ENCODE measurements around the gene MAP3K5. TPM values are rescaled to one million over a fixed set of nuclear protein-coding genes. Genes with fewer than 3 reads are reported as not detected.

Gene MAP3K5
- total RNA-seq, 1 experiment from 2014 or later = 8.1 TPM

DNA sequence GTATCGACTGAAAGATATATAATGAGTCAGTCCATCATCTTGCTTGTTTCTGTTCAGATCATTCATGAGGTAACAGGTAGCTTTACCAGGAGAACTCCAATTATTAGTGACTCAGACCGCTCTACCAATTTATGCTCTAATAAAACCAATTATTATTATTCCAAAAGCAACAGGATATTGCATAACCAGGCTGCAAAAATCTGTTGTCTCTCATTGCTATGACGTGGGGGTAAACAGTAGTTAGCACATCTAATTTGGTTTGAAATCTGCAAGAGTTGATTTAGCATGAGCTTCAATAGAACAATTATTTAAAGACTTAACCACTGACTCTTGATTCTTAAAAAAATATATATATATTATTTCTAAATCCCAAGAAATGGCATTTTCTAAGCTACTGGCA lies 151.1 kb downstream of the MAP3K5 start:
- ATAC-seq (no peak), DNase-seq (ENCODE audit: low read depth, low spot score) (no peak)
- no peak overlapping the region for H3K27ac ChIP-seq (ENCODE audit: low read length)
- H3K36me3 ChIP-seq (ENCODE audit: control insufficient read depth, insufficient read depth, low read length) = no peaks in the 10 kb centered on the region
- no peaks in the 10 kb centered on the region for H3K9me3 ChIP-seq (ENCODE audit: control insufficient read depth, insufficient read depth, low read depth, low read length)
- no peak overlapping the region for H3K4me3 ChIP-seq (ENCODE audit: low read depth in 2 of 2, low read length in 2 of 2)
- intact Hi-C loops (cut with micrococcal nuclease; ENCODE audit: unreplicated experiment) = loop anchor here (10.0 kb wide), 1 partner anchor 284 kb away; the partner anchor contains the start of gene SLC35D3
- H3K27me3 ChIP-seq (ENCODE audit: control insufficient read depth, insufficient read depth, low read length) = no peaks in the 10 kb centered on the region
- ChIA-PET CTCF (interaction anchor here (5.3 kb wide), 1 partner anchor 151 kb away, joined by 114 read pairs; the partner anchor contains the start of gene MAP3K5), POLR2A (no interaction called here)
- H3K4me1 ChIP-seq (ENCODE audit: control insufficient read depth, insufficient read depth, low read length) = no peaks in the 10 kb centered on the region
- in situ Hi-C loops (cut with HindIII; ENCODE audit: low pct_unique_long_range_greater_than_20kb, low sequenced_read_pairs) = no loop called here
- TF ChIP-seq, protein P1, sequence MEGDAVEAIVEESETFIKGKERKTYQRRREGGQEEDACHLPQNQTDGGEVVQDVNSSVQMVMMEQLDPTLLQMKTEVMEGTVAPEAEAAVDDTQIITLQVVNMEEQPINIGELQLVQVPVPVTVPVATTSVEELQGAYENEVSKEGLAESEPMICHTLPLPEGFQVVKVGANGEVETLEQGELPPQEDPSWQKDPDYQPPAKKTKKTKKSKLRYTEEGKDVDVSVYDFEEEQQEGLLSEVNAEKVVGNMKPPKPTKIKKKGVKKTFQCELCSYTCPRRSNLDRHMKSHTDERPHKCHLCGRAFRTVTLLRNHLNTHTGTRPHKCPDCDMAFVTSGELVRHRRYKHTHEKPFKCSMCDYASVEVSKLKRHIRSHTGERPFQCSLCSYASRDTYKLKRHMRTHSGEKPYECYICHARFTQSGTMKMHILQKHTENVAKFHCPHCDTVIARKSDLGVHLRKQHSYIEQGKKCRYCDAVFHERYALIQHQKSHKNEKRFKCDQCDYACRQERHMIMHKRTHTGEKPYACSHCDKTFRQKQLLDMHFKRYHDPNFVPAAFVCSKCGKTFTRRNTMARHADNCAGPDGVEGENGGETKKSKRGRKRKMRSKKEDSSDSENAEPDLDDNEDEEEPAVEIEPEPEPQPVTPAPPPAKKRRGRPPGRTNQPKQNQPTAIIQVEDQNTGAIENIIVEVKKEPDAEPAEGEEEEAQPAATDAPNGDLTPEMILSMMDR (IDR thresholded peaks at IDR 0.05) = no peak
- TF ChIP-seq, protein P2, sequence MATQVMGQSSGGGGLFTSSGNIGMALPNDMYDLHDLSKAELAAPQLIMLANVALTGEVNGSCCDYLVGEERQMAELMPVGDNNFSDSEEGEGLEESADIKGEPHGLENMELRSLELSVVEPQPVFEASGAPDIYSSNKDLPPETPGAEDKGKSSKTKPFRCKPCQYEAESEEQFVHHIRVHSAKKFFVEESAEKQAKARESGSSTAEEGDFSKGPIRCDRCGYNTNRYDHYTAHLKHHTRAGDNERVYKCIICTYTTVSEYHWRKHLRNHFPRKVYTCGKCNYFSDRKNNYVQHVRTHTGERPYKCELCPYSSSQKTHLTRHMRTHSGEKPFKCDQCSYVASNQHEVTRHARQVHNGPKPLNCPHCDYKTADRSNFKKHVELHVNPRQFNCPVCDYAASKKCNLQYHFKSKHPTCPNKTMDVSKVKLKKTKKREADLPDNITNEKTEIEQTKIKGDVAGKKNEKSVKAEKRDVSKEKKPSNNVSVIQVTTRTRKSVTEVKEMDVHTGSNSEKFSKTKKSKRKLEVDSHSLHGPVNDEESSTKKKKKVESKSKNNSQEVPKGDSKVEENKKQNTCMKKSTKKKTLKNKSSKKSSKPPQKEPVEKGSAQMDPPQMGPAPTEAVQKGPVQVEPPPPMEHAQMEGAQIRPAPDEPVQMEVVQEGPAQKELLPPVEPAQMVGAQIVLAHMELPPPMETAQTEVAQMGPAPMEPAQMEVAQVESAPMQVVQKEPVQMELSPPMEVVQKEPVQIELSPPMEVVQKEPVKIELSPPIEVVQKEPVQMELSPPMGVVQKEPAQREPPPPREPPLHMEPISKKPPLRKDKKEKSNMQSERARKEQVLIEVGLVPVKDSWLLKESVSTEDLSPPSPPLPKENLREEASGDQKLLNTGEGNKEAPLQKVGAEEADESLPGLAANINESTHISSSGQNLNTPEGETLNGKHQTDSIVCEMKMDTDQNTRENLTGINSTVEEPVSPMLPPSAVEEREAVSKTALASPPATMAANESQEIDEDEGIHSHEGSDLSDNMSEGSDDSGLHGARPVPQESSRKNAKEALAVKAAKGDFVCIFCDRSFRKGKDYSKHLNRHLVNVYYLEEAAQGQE (IDR thresholded peaks at IDR 0.05; ENCODE audit: insufficient read depth in 1 of 2, low read depth in 2 of 2, low read length in 1 of 2) = no peak
- no peak for TF ChIP-seq POLR2AphosphoS5 (IDR thresholded peaks at IDR 0.05; ENCODE audit: low read depth, low read length)
- no peak for TF ChIP-seq TCF7L2 (IDR thresholded peaks at IDR 0.05; ENCODE audit: low read depth, low read length)
- no peak for TF ChIP-seq SIN3A (IDR thresholded peaks at IDR 0.05; ENCODE audit: borderline replicate concordance, insufficient read depth, low read depth, low read length)
- BruUV-seq (replicated peaks) = no TSS peak

GRCh38 chr6:136640132-136640915 lies 152.0 kb downstream of the MAP3K5 start:
- DNase-seq (ENCODE audit: low read depth, low spot score) = no peak
- ChIA-PET POLR2A (no interaction called here), CTCF (no interaction called here)
- no TSS peak for BruUV-seq (replicated peaks)
- H3K4me3 ChIP-seq (ENCODE audit: low read depth in 2 of 2, low read length in 2 of 2) = no peak overlapping the region
- H3K27ac ChIP-seq (ENCODE audit: low read length) = no peak overlapping the region
- ATAC-seq = no peak
- intact Hi-C loops (cut with micrococcal nuclease; ENCODE audit: unreplicated experiment) = loop anchor here (10.0 kb wide), 1 partner anchor 284 kb away; the partner anchor contains the start of gene SLC35D3
- in situ Hi-C loops (cut with HindIII; ENCODE audit: low pct_unique_long_range_greater_than_20kb, low sequenced_read_pairs) = no loop called here
- TF ChIP-seq, protein P2 (IDR thresholded peaks at IDR 0.05; ENCODE audit: insufficient read depth in 1 of 2, low read depth in 2 of 2, low read length in 1 of 2) = no peak
- TF ChIP-seq, protein P1 (IDR thresholded peaks at IDR 0.05) = peak; percentile 6; the same call in 1 of the 2 replicates
- TF ChIP-seq POLR2AphosphoS5 (IDR thresholded peaks at IDR 0.05; ENCODE audit: low read depth, low read length) (no peak), TCF7L2 (IDR thresholded peaks at IDR 0.05; ENCODE audit: low read depth, low read length) (no peak)
- H3K4me1 ChIP-seq (ENCODE audit: control insufficient read depth, insufficient read depth, low read length) = no peaks in the 10 kb centered on the region
- no peaks in the 10 kb centered on the region for H3K9me3 ChIP-seq (ENCODE audit: control insufficient read depth, insufficient read depth, low read depth, low read length)
- no peaks in the 10 kb centered on the region for H3K36me3 ChIP-seq (ENCODE audit: control insufficient read depth, insufficient read depth, low read length)
- no peaks in the 10 kb centered on the region for H3K27me3 ChIP-seq (ENCODE audit: control insufficient read depth, insufficient read depth, low read length)

Measured in Panc1 (cell line).